ENCODE data around the gene TRAPPC5. TPM values are rescaled to one million over a fixed set of nuclear protein-coding genes. Genes with fewer than 3 reads are reported as not detected.

Gene TRAPPC5
- total and polyA plus RNA-seq, 10 of the 15 experiments (the other 5 are each of a cell fraction or from before 2014, with no cell fraction given) = 4.2 to 210 (median 89.1) TPM

GRCh38 chr19:7672522-7672921 is 8.1 kb upstream of the TRAPPC5 start (continued):
- TF ChIP-seq, protein P1, sequence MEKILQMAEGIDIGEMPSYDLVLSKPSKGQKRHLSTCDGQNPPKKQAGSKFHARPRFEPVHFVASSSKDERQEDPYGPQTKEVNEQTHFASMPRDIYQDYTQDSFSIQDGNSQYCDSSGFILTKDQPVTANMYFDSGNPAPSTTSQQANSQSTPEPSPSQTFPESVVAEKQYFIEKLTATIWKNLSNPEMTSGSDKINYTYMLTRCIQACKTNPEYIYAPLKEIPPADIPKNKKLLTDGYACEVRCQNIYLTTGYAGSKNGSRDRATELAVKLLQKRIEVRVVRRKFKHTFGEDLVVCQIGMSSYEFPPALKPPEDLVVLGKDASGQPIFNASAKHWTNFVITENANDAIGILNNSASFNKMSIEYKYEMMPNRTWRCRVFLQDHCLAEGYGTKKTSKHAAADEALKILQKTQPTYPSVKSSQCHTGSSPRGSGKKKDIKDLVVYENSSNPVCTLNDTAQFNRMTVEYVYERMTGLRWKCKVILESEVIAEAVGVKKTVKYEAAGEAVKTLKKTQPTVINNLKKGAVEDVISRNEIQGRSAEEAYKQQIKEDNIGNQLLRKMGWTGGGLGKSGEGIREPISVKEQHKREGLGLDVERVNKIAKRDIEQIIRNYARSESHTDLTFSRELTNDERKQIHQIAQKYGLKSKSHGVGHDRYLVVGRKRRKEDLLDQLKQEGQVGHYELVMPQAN (conservative IDR thresholded peaks at IDR 0.05) = no peak
- TF ChIP-seq ZNF207 (IDR thresholded peaks at IDR 0.05; ENCODE audit: borderline replicate concordance) (no peak), HDGF (IDR thresholded peaks at IDR 0.05) (no peak), CBFB (IDR thresholded peaks at IDR 0.05; ENCODE audit: low read depth) (no peak), STAT3 (IDR thresholded peaks at IDR 0.05; ENCODE audit: low read depth, low read length) (no peak), RELA (IDR thresholded peaks at IDR 0.05; ENCODE audit: borderline replicate concordance, partially characterized antibody) (no peak), PML (IDR thresholded peaks at IDR 0.05; ENCODE audit: low read length) (no peak)

- H3K27me3 ChIP-seq (replicated peaks in 1 of 2; ENCODE audit: control insufficient read depth in 2 of 2, insufficient read depth in 2 of 2, low read length in 1 of 2) = peaks cover 4 to 7% of the 10 kb centered on the region in 2 experiments; a peak in 3 of 4 replicates
- H3K36me3 ChIP-seq (ENCODE audit: control insufficient read depth in 2 of 2, insufficient read depth in 2 of 2, low read length in 1 of 2) = no peaks in the 10 kb centered on the region
- WGBS (ENCODE audit: insufficient coverage, insufficient replicate concordance, low lambda C conversion rate, missing lambda C conversion rate) = 35% methylated on average over 17 of the region's 21 CpGs
- peak; percentile 55 for ATAC-seq
- no peaks in the 10 kb centered on the region for H4K20me1 ChIP-seq (ENCODE audit: control insufficient read depth, insufficient read depth)
- no peak overlapping the region for H3K9ac ChIP-seq (ENCODE audit: control insufficient read depth, insufficient read depth, low read length)
- peaks cover 23% of the 10 kb centered on the region for H3K4me1 ChIP-seq (ENCODE audit: control insufficient read depth, insufficient read depth, low read length)
- no peak overlapping the region for H2AFZ ChIP-seq (ENCODE audit: control insufficient read depth, low read depth, low read length)
- peak; percentile 91 for FAIRE-seq
- H3K4me2 ChIP-seq (ENCODE audit: control insufficient read depth, insufficient read depth) = no peak overlapping the region
- TF ChIP-seq MYC (IDR thresholded peaks at IDR 0.05; ENCODE audit: insufficient read depth, insufficient read length, insufficient replicate concordance, low read length, severe bottlenecking) (no peak), NFYB (IDR thresholded peaks at IDR 0.05; ENCODE audit: insufficient read depth, low read depth, low read length) (peak; percentile 65; the same call in 1 of the 2 replicates), PBX3 (IDR thresholded peaks at IDR 0.05; ENCODE audit: insufficient replicate concordance, low read depth, low read length) (peak; percentile 92), PKNOX1 (IDR thresholded peaks at IDR 0.05) (peak; percentile 95)
- H3K9me3 ChIP-seq (replicated peaks; ENCODE audit: control insufficient read depth, insufficient read depth, low read length) = no peaks in the 10 kb centered on the region; the same call in 2 of the 3 replicates
- RAD21 ChIA-PET (ENCODE audit: unreplicated experiment) = no interaction called here
- no peak for DNase-seq (ENCODE audit: low read depth, low spot score)
- SMC1A ChIA-PET (ENCODE audit: uncharacterized antibody, unreplicated experiment) = interaction anchor here (1.1 kb wide), 1 partner anchor 22 kb away, joined by 3 read pairs; no protein-coding TSS in a partner anchor
- BruUV-seq (replicated peaks) = no TSS peak
- in situ Hi-C loops (cut with MboI) (no loop called here), intact Hi-C loops (cut with micrococcal nuclease; ENCODE audit: unreplicated experiment) (loop anchor here (10.0 kb wide), 1 partner anchor 290 kb away; no protein-coding TSS in a partner anchor)
- H3K79me2 ChIP-seq (ENCODE audit: control insufficient read depth, insufficient read depth, low read length) = no peaks in the 10 kb centered on the region
- H3K4me3 ChIP-seq = no peak overlapping the region
- CTCF ChIA-PET = interaction anchor here (0.9 to 2.0 kb wide), 2 partner anchors 106 to 147 kb away, joined by 3 to 5 read pairs; no protein-coding TSS in a partner anchor
- no peak overlapping the region for H3K27ac ChIP-seq (ENCODE audit: control insufficient read depth, insufficient read depth)
- POLR2A ChIA-PET = interaction anchor here (0.5 to 0.8 kb wide), 3 partner anchors 16 to 248 kb away, joined by 3 to 5 read pairs (median 3); no protein-coding TSS in a partner anchor
Measured at GRCh38 chr19:7674010-7675005, 6.3 kb upstream of the TRAPPC5 start.

Measured in GM12878 (cell line).